Brain microvascular endothelial cell (primary cell): Measurements from ENCODE around the gene DES.
A peak's percentile ranks its signal among the peaks of the same experiment; 100 is the strongest.
"Not testable (repeated sequence)": the region's sequence is repeated elsewhere in the genome, so short reads cannot be mapped to it uniquely, and the experiment has no call there.

Experiments
- DNase-seq: peaks from one replicate; pipeline ENCODE4 v3.0.0-alpha.2; 2020
- H3K27ac ChIP-seq: fragments of 250-450 bp; sonication (Bioruptor Pico); 2 replicates; pipeline ENCODE4 v1.5.1; 2020; ENCODE audit warnings: mild to moderate bottlenecking, moderate library complexity
- H3K27me3 ChIP-seq: fragments of 250-450 bp; sonication (Bioruptor Pico); replicated peaks from 2 replicates; pipeline ENCODE4 v1.5.1; 2020; ENCODE audit warnings: mild to moderate bottlenecking
- H3K36me3 ChIP-seq: fragments of 250-450 bp; sonication (Bioruptor Pico); replicated peaks from 2 replicates; pipeline ENCODE4 v1.5.1; 2020; ENCODE audit warnings: mild to moderate bottlenecking
- H3K4me3 ChIP-seq: 2 replicates; pipeline ENCODE4 v1.5.1; 2011; ENCODE audit warnings: low read depth, mild to moderate bottlenecking, control low read depth, low read length, moderate library complexity
- in situ Hi-C: cut with HindIII; loops from 2 replicates; pipeline ENCODE4 v1.10.0; 2017; ENCODE audit warnings: low sequenced_read_pairs, low pct_ligation_motif_present
- TF ChIP-seq, protein P1 (sequence below): IDR thresholded peaks from 2 replicates; pipeline ENCODE4 v1.5.1; 2011; ENCODE audit warnings: low read depth, mild to moderate bottlenecking, moderate library complexity, low read length, control low read depth, inconsistent platforms; ENCODE audit errors: missing control alignments

DES gene

DNA sequence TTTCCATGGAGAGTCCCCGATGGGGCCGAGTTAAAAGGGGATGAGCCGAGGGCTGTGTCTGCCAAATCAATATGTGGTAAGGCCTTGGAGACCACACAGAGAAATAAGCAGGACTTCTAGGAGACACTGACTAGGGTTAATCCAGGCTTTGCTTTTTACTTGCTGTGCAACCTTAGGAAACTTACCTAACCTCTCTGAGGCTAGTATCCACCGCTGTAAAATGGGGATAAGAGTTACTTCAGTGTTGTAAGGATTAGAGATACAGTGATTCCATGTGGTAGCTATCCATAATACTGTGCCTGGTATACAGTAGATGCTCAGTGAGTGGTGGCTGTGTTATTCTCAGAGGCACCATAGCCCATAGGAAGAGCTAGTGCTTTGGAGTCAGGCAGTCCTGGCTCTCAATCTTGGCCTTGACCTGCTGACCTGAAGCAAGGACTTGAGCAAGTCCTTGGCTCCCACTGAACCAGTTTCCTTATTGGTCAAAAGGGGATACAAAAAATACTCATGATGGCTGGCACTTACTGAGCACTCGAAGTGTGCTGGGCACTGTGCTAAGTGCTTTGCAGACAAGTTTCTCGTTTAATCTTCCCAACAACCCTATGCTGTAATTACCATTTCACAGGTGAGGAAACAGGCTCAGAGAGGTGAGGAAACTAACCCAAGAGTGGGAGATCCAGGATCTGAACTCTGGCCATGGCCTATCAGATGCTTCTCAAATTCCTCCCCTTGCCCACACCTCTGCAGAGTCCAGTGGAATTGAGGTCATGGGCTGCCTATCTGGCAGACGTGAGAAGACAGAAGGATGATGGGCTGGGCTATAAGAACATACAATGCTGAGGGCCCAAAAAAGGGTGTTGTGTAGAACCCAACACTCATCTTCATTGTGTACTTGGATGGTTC, 12.0 kb upstream of the DES start:
- in situ Hi-C loops = no loop called here
- Histone ChIP-seq H3K36me3 (no peaks in the 10 kb centered on the region), H3K27me3 (no peaks in the 10 kb centered on the region), H3K4me3 (no peak overlapping the region), H3K27ac (no peak overlapping the region)
- DNase-seq = no peak
- TF ChIP-seq, protein P1, sequence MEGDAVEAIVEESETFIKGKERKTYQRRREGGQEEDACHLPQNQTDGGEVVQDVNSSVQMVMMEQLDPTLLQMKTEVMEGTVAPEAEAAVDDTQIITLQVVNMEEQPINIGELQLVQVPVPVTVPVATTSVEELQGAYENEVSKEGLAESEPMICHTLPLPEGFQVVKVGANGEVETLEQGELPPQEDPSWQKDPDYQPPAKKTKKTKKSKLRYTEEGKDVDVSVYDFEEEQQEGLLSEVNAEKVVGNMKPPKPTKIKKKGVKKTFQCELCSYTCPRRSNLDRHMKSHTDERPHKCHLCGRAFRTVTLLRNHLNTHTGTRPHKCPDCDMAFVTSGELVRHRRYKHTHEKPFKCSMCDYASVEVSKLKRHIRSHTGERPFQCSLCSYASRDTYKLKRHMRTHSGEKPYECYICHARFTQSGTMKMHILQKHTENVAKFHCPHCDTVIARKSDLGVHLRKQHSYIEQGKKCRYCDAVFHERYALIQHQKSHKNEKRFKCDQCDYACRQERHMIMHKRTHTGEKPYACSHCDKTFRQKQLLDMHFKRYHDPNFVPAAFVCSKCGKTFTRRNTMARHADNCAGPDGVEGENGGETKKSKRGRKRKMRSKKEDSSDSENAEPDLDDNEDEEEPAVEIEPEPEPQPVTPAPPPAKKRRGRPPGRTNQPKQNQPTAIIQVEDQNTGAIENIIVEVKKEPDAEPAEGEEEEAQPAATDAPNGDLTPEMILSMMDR = no peak

DNA sequence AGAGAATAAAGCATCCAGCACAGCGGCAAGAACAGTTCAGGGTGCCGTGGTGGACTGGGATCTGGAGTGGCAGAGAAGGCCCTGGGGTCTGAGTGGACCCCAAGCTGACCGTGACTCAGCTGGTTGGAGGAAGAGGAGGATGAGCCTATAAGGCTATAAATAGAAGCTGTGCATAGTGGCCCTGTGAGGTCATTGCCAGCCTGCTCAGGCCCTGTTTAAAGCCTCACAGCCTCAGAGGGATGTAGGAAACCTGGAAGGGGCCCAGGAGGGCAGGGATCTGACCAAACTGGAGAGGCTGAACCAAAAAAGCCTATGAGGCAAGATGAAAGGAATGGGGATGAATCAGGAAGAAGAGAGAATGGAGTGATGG, 11.3 kb upstream of the DES start:
- peak; percentile 81 for DNase-seq
- in situ Hi-C loops = no loop called here
- no peaks in the 10 kb centered on the region for H3K27me3 ChIP-seq
- H3K36me3 ChIP-seq = no peaks in the 10 kb centered on the region
- TF ChIP-seq, protein P1 = no peak
- no peak overlapping the region for H3K27ac ChIP-seq
- H3K4me3 ChIP-seq = no peak overlapping the region

DNA sequence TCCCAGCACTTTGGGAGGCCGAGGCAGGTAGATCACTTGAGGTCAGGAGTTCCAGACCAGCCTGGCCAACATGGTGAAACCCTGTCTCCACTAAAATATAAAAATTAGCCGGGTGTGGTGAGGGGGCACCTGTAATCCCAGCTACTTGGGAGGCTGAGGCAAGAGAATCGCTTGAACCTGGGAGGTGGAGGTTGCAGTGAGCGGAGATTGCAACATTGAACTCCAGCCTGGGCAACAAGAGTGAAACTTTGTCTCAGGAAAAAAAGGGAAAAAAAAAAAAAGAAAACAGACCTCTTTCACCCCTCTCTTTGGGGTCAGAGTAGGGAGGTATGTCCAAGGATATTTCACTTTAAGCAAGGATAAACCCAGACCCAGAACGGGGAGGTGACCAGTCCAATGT, 10.8 kb upstream of the DES start:
- H3K36me3 ChIP-seq, in situ Hi-C loops, H3K27ac ChIP-seq, DNase-seq, H3K4me3 ChIP-seq, H3K27me3 ChIP-seq: not testable (repeated sequence)

DNA sequence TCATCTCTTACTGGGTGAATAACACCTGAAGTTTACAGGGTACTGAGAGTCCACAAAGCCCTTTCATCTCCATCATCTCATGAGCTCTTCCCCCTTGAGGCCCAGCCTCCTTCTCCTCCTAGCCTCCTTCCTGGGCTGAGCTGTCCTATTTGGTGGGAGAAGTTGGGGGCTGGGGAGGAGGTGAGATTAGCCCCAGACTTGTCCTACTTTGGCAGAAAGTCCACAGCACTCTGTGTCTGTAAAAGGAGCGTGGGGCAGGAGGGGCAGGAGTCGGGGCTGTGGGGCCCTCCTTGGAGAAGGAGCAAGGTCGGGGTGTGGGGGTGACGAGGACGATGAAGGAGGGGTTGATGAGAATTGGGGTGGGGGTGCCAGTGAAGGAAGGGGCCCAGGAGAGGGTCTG, 10.0 kb upstream of the DES start:
- H3K27ac ChIP-seq = no peak overlapping the region
- in situ Hi-C loops = no loop called here
- no peaks in the 10 kb centered on the region for H3K27me3 ChIP-seq
- H3K4me3 ChIP-seq = no peak overlapping the region
- TF ChIP-seq, protein P1 = no peak
- H3K36me3 ChIP-seq = no peaks in the 10 kb centered on the region
- DNase-seq = no peak

DNA sequence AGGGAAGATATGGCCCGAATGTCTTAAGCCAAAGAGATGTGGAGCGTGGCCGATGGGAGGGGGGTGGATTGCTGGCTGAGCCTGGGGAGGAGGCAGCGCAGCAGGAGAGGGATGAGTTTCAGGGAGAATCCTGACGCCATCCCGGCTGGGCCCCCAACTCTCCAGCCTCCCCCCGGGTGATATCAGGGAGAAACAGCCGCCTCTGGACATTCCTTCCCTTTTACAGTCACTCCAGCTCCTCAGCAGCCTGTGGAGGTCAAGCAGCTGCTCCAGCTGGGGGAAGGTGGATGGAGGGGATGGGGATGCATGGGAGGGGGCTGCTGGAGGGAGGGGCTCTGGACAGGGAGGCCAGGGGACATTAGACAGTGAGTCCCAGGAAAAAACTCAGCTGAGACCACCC, 9.5 kb upstream of the DES start:
- no peaks in the 10 kb centered on the region for H3K36me3 ChIP-seq
- no peak overlapping the region for H3K27ac ChIP-seq
- no peak for DNase-seq
- in situ Hi-C loops = no loop called here
- no peaks in the 10 kb centered on the region for H3K27me3 ChIP-seq
- TF ChIP-seq, protein P1 = no peak
- no peak overlapping the region for H3K4me3 ChIP-seq

DNA sequence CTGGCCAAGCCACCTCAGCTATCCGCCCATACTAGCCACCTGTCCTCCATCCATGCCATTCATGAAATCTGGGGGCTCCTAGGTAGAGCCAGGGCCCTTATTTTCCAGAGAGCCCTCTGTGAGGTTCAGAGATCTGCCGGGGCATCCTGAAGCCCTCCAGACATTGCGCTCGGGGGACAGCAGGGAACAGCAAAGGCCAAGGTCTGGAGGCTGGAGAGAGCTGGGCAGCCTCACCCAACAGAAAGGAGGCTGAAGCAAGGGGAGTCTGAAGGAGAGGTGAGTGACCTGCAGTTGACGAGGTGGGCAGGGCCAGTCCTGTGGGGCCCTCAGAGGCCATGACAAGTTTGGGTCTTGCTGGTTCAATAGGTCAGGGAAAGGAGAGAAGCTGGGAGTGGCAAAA, 8.6 kb upstream of the DES start:
- H3K4me3 ChIP-seq = no peak overlapping the region
- no peak for DNase-seq
- no peak overlapping the region for H3K27ac ChIP-seq
- H3K27me3 ChIP-seq = no peaks in the 10 kb centered on the region
- in situ Hi-C loops = no loop called here
- TF ChIP-seq, protein P1 = no peak
- no peaks in the 10 kb centered on the region for H3K36me3 ChIP-seq
